GM08714 (cell line): ENCODE measurements around the gene GCSH.

Source experiments
- H3K4me3 ChIP-seq: fragments of 200-500 bp; sonication (Bioruptor generic); 2 replicates; pipeline ENCODE4 v1.5.1; 2014; ENCODE audit warnings: mild to moderate bottlenecking, low read length, inconsistent platforms
- ZNF274 ChIP-seq: IDR thresholded peaks from 2 replicates; pipeline ENCODE4 v1.6.1; 2012; ENCODE audit warnings: mild to moderate bottlenecking, low read depth, low read length

Gene GCSH

GRCh38 chr16:81095953-81096714, at the start of gene GCSH:
GCSH (minus strand) TSS chr16:81096395; CDS start chr16:81096278, 117 bp downstream.
- no peak for TF ChIP-seq ZNF274
- peak within 1 kb of the TSS; percentile 95 for H3K4me3 ChIP-seq

- TF ChIP-seq ZNF274 = no peak
- H3K4me3 ChIP-seq = no peak overlapping the region
Observed at GRCh38 chr16:81143921-81144471, 47.8 kb upstream of the GCSH start.

GRCh38 chr16:81142864-81143263, 46.7 kb upstream of the GCSH start:
- TF ChIP-seq ZNF274 = no peak
- H3K4me3 ChIP-seq = no peak overlapping the region

GRCh38 chr16:81140930-81141780, 45.0 kb upstream of the GCSH start:
- no peak for TF ChIP-seq ZNF274
- H3K4me3 ChIP-seq = no peak overlapping the region

GRCh38 chr16:81138831-81139557, 42.8 kb upstream of the GCSH start:
- no peak overlapping the region for H3K4me3 ChIP-seq
- no peak for TF ChIP-seq ZNF274

DNA sequence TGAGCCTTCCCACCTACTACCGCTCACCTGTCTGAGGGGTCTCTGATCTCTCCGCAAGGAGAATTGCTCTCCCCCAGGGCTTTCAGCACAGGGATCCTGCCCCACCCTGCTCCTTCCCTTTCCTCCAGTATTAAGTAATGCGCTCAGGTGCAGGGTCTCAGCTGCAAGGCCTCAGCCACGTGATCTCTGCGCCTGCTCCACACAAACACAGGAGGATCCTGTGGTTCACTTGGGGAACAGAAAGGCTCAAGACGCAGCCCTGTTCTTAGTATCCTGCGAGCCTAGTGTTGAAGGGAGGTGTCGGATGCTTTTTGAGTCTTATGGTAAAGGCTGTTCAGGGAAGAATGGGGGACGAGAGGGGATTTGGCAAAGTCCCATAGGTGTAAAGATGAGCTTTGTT, 41.6 kb upstream of the GCSH start:
- H3K4me3 ChIP-seq = no peak overlapping the region
- no peak for TF ChIP-seq ZNF274

- no peak for TF ChIP-seq ZNF274
- H3K4me3 ChIP-seq = no peak overlapping the region
Observed at GRCh38 chr16:81136390-81137335, 40.5 kb upstream of the GCSH start.

GRCh38 chr16:81130126-81130525, 33.9 kb upstream of the GCSH start:
- no peak for TF ChIP-seq ZNF274
- H3K4me3 ChIP-seq = no peak overlapping the region

GRCh38 chr16:81128726-81129524, 32.7 kb upstream of the GCSH start:
- no peak overlapping the region for H3K4me3 ChIP-seq
- TF ChIP-seq ZNF274 = no peak

- no peak for TF ChIP-seq ZNF274
- no peak overlapping the region for H3K4me3 ChIP-seq
Observed at GRCh38 chr16:81127051-81127450, 30.9 kb upstream of the GCSH start.

DNA sequence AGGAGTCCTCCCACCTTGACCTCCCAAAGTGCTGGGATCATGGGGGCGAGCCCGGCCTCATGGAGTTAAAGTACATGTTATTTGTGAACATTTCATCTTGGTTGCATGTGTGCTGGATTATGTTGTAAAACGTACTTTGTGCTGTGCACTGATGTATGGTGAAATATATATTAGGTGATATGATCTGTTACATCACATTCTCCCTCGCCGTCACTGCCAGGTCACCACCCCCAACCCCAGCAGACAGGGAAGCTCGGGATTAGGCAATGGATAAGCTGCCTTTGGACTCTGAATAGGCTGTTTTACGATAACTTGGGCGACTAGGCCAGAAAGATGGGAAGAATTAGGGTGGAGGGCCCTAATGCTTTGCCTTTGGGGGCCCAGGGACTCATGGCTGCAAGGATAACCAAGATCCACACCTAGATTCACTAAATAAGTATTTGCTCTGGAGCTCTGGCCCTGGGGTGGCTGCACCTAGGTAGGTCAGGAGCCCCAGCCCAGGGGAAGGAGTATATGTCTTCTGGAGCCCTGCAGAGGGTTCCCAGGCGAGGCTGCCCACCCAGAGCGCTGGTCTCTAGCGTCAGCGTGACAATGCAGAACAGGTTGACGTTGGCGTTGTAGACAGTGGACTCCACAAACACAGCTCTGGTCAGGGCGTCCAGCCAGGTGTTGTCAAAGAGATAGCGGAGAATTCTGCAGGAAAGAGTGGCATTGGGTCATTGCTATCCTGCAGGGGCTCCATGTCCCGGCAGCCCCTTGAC, 27.1 kb upstream of the GCSH start:
- H3K4me3 ChIP-seq = no peak overlapping the region
- no peak for TF ChIP-seq ZNF274
